K562 (cell line): Measurements from ENCODE around the gene MYOCD. TPM values are rescaled to one million over a fixed set of nuclear protein-coding genes. Genes with fewer than 3 reads are reported as not detected.

Experiments
- ATAC-seq: fragments of 200-7000 bp; cut with Tn5 transposase; 3 replicates; pipeline ENCODE4 v1.9.1; 2020; ENCODE audit warnings: moderate library complexity
- BruUV-seq: library from RNA; stranded (reverse); fragments of 400-500 nt; replicated peaks from 2 replicates; lab custom pipeline; 2021; lab: Mats Ljungman, UMichigan
- CTCF ChIA-PET: fragments of 300-600 bp; formaldehyde crosslinking; extraction: SDS; loops from one replicate; lab custom pipeline; 2021; ENCODE audit warnings: low intra/inter-chr PET ratio; lab: Yijun Ruan, JAX
- POLR2A ChIA-PET: fragments of 300-600, 350-650 bp; sonication (Branson Sonifier 250); formaldehyde crosslinking; extraction: SDS; loops from one replicate; lab custom pipeline; 2021; ENCODE audit warnings: antibody characterized with exemption, inconsistent platforms; lab: Yijun Ruan, JAX
- DNase-seq, 4 experiments: peaks; one replicate each; pipeline versions ENCODE4 v3.0.0 to v3.0.0-alpha.2; 2011 to 2018; ENCODE audit warnings: low spot score in 3 of 4, mixed read lengths in 3 of 4; ENCODE audit errors: extremely low read depth in 1 of 4
- FAIRE-seq: peaks from 2 replicates; lab custom pipeline; 2011; peaks lifted over from hg19 to GRCh38; lab: Jason Lieb, UNC
- H2AFZ ChIP-seq: 2 replicates; pipeline ENCODE4 v1.6.0; 2011; ENCODE audit warnings: low read depth, low read length, control low read depth, inconsistent platforms
- H3K27ac ChIP-seq: fragments of 200-600 bp; 3 replicates; pipeline ENCODE4 v1.8.0; 2011; ENCODE audit warnings: low read depth, mild to moderate bottlenecking, control low read depth, inconsistent platforms, low read length, moderate library complexity, mixed read lengths; ENCODE audit errors: extremely low read depth
- H3K27me3 ChIP-seq, 2 experiments: fragments of 300-600 bp in 1 of 2; 2 replicates in 1 of 2; 3 replicates in 1 of 2; pipeline versions ENCODE4 v1.6.0 to v1.8.0; 2011; ENCODE audit warnings: inconsistent platforms in 2 of 2, low read length in 2 of 2, mild to moderate bottlenecking in 1 of 2, mixed read lengths in 1 of 2, moderate library complexity in 1 of 2; ENCODE audit not compliant: control insufficient read depth in 2 of 2, insufficient read depth in 2 of 2
- H3K36me3 ChIP-seq: fragments of 300-600 bp; 3 replicates; pipeline ENCODE4 v1.8.0; 2011; ENCODE audit warnings: mild to moderate bottlenecking, low read length, inconsistent platforms; ENCODE audit not compliant: control insufficient read depth, insufficient read depth
- H3K4me1 ChIP-seq, 2 experiments: fragments of 200-600 bp in 1 of 2; replicated peaks in 1 of 2; 2 replicates in 1 of 2; 3 replicates in 1 of 2; pipeline versions ENCODE4 v1.5.1 to v1.8.0; 2011; ENCODE audit warnings: inconsistent platforms in 2 of 2, low read length in 2 of 2, mild to moderate bottlenecking in 1 of 2, mixed read lengths in 1 of 2, moderate library complexity in 1 of 2; ENCODE audit not compliant: control insufficient read depth in 2 of 2, insufficient read depth in 2 of 2
- H3K4me2 ChIP-seq: 2 replicates; pipeline ENCODE4 v1.6.1; 2011; ENCODE audit warnings: low read length, control low read depth, inconsistent platforms, mixed read lengths; ENCODE audit not compliant: insufficient read depth
- H3K4me3 ChIP-seq: fragments of 200-600 bp; sonication (generic), shearing (Covaris generic); 2 replicates; pipeline ENCODE4 v1.5.1; 2016; ENCODE audit warnings: control low read depth, inconsistent platforms
- H3K79me2 ChIP-seq: fragments of 200-600 bp; 3 replicates; pipeline ENCODE4 v1.8.0; 2011; ENCODE audit warnings: low read length, inconsistent platforms; ENCODE audit not compliant: control insufficient read depth, insufficient read depth
- H3K9ac ChIP-seq, 2 experiments: 2 replicates each; pipeline versions ENCODE4 v1.6.0 to v1.6.1; 2011; ENCODE audit warnings: low read depth in 2 of 2, low read length in 2 of 2, control low read depth in 1 of 2, inconsistent platforms in 1 of 2, mild to moderate bottlenecking in 1 of 2, mixed read lengths in 1 of 2; ENCODE audit not compliant: insufficient read depth in 1 of 2
- H3K9me1 ChIP-seq: one replicate; pipeline ENCODE4 v1.6.0; 2011; ENCODE audit warnings: inconsistent platforms, mild to moderate bottlenecking, low read length, moderate library complexity; ENCODE audit not compliant: control insufficient read depth, insufficient read depth
- H3K9me3 ChIP-seq: replicated peaks from 2 replicates; pipeline ENCODE4 v1.5.1; 2011; ENCODE audit warnings: low read depth, low read length, inconsistent platforms; ENCODE audit not compliant: control insufficient read depth, insufficient read depth
- H4K20me1 ChIP-seq: replicated peaks from 2 replicates; pipeline ENCODE4 v1.6.1; 2011; ENCODE audit warnings: low read length, inconsistent platforms, mixed read lengths; ENCODE audit not compliant: control insufficient read depth, insufficient read depth
- ILF3 ChIP-seq: fragments of 450-650 bp; IDR thresholded peaks from 2 replicates; pipeline ENCODE4 v1.6.1; 2018; ENCODE audit warnings: antibody characterized with exemption, mild to moderate bottlenecking, moderate library complexity, borderline replicate concordance
- SMARCC2 ChIP-seq: fragments of 450-650 bp; IDR thresholded peaks from 2 replicates; pipeline ENCODE4 v1.6.1; 2017; ENCODE audit warnings: antibody characterized with exemption, moderate library complexity, mild to moderate bottlenecking, low read depth
- YBX1 ChIP-seq: fragments of 450-650 bp; IDR thresholded peaks from 2 replicates; pipeline ENCODE4 v1.7.1; 2016; ENCODE audit warnings: mild to moderate bottlenecking
- ZFPM2 ChIP-seq: fragments of 250-450 bp; sonication (Bioruptor Pico); IDR thresholded peaks from 2 replicates; pipeline ENCODE4 v1.5.1; 2022; ENCODE audit warnings: mild to moderate bottlenecking
- ZNF224 ChIP-seq: sonication (generic); formaldehyde crosslinking; IDR thresholded peaks from 2 replicates; pipeline ENCODE4 v1.8.0; 2022; ENCODE audit warnings: mild to moderate bottlenecking, missing genetic modification reagents
- WGBS: fragments of 100-300 bp; shearing (Covaris generic); methylation state at CpG from one replicate; pipeline ENCODE4 v1.1.6; 2016; ENCODE audit warnings: low coverage, mixed read lengths; ENCODE audit not compliant: insufficient coverage; ENCODE audit errors: missing lambda C conversion rate; 5-methylcytosine and 5-hydroxymethylcytosine counted together
- in situ Hi-C: fragments of 300-500 bp; cut with MboI; formaldehyde crosslinking; loops from 4 replicates; pipeline ENCODE4 v1.15.0; 2018; ENCODE audit warnings: inconsistent platforms, mixed read lengths
- intact Hi-C: fragments of 100-400 bp; cut with micrococcal nuclease; formaldehyde crosslinking; loops from 2 replicates; pipeline ENCODE4 v1.14.2; 2022
- polyA plus RNA-seq, 8 experiments: library from polyadenylated mRNA; depleted of rRNA in 4 of 8; stranded (reverse) in 5 of 8; unstranded in 3 of 8; fragments of >200 nt; fragmentation: Nextera tagmentation in 2 of 8; fragmentation: Illumina TruSeq in 1 of 8; extraction: Ambion mirVana in 2 of 8; extraction: Trizol in 1 of 8; gene quantifications; 2 replicates each; pipeline versions ENCODE4 v1.2.1 to v1.2.3, GENCODE V29; 2011 to 2014; ENCODE audit warnings: inconsistent platforms in 1 of 8, missing spikeins in 1 of 8
- total RNA-seq, 7 experiments: library from RNA; depleted of rRNA in 6 of 7; stranded (reverse); fragments of >200 nt in 6 of 7; fragmentation: Illumina TruSeq in 2 of 7; extraction: Trizol in 2 of 7; gene quantifications; 2 replicates each; pipeline versions ENCODE4 v1.2.1 to v1.2.3, GENCODE V29; 2011 to 2021; ENCODE audit warnings: low replicate concordance in 1 of 7
- TF ChIP-seq, protein P1 (sequence below), 2 experiments: fragments of 450-650 bp; IDR thresholded peaks; 2 replicates each; pipeline ENCODE4 v1.6.1; 2016; ENCODE audit warnings: mild to moderate bottlenecking in 2 of 2, borderline replicate concordance in 1 of 2, low read depth in 1 of 2, moderate library complexity in 1 of 2

Gene MYOCD
- total and polyA plus RNA-seq, 9 of the 15 experiments (the other 6 are each of a cell fraction or from before 2014, with no cell fraction given): not detected

DNA sequence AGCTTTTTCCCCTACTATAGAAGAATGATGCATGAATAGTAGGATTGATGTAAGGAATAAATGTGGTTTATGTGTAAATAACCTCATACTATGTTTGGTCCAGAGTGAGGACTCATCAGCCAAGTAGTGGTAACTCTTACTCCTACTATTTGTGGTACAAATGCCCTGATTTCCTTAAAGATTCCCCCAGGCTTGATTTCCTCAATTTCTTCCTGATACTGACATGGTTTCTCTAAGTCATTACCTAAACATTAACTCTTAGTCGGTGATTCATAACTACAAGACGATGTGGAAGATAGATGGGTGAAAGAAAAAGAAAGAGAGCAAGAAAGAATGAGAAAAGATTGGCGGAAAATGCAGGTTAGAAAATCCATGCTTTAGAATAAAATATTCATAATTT is 17.2 kb upstream of the MYOCD start:
- H3K4me3 ChIP-seq: no peak overlapping the region
- no peak overlapping the region for H3K9ac ChIP-seq
- H4K20me1 ChIP-seq: no peaks in the 10 kb centered on the region
- H3K9me3 ChIP-seq: no peaks in the 10 kb centered on the region
- 0% methylated on average over 3 of the region's 3 CpGs for WGBS
- no peaks in the 10 kb centered on the region for H3K79me2 ChIP-seq
- ChIA-PET POLR2A (no interaction called here), CTCF (no interaction called here)
- TF ChIP-seq SMARCC2: no peak
- no peak for TF ChIP-seq ZNF224 (CRISPR knock-in tag)
- no peak overlapping the region for H3K27ac ChIP-seq
- H3K27me3 ChIP-seq: no peaks in the 10 kb centered on the region
- H3K4me2 ChIP-seq: no peak overlapping the region
- BruUV-seq: no TSS peak
- in situ Hi-C loops: no loop called here
- no peaks in the 10 kb centered on the region for H3K4me1 ChIP-seq
- ATAC-seq: no peak
- no peaks in the 10 kb centered on the region for H3K36me3 ChIP-seq
- no peaks in the 10 kb centered on the region for H3K9me1 ChIP-seq
- FAIRE-seq: no peak
- intact Hi-C loops: no loop called here
- DNase-seq: no peak
- H2AFZ ChIP-seq: no peak overlapping the region

DNA sequence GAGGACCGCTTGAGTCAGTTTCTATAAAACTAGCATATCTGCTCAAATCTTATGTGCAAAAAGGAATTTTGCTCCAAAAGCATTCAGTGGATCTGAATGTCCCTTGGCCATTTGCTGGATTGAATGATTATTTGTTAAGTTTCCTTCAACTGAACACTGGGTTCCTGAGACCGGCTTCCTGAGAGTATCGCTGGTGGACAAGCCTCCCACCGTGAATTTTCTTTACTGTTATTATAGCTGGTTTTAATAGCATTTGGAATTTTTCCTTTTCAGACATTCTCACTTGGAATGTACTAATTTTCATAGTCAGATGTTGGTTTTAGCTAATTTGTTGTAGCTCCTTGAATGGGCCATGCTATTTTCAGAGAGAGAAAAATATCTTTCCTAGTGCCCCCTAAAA is 9.8 kb upstream of the MYOCD start:
- WGBS: 5% methylated on average over 4 of the region's 4 CpGs
- POLR2A ChIA-PET: no interaction called here

More for the DNA sequence above, 9.8 kb upstream of the MYOCD start:
- Histone ChIP-seq H3K27me3 (no peaks in the 10 kb centered on the region), H3K79me2 (no peaks in the 10 kb centered on the region), H3K4me2 (no peak overlapping the region), H3K9me1 (no peaks in the 10 kb centered on the region), H3K36me3 (no peaks in the 10 kb centered on the region), H3K4me1 (no peaks in the 10 kb centered on the region), H4K20me1 (no peaks in the 10 kb centered on the region), H2AFZ (no peak overlapping the region), H3K27ac (no peak overlapping the region), H3K9me3 (no peaks in the 10 kb centered on the region), H3K9ac (no peak overlapping the region), H3K4me3 (no peak overlapping the region)
- no peak for ATAC-seq
- in situ Hi-C loops: no loop called here
- no peak for FAIRE-seq
- no peak for DNase-seq
- intact Hi-C loops: no loop called here
- TF ChIP-seq, protein P1, sequence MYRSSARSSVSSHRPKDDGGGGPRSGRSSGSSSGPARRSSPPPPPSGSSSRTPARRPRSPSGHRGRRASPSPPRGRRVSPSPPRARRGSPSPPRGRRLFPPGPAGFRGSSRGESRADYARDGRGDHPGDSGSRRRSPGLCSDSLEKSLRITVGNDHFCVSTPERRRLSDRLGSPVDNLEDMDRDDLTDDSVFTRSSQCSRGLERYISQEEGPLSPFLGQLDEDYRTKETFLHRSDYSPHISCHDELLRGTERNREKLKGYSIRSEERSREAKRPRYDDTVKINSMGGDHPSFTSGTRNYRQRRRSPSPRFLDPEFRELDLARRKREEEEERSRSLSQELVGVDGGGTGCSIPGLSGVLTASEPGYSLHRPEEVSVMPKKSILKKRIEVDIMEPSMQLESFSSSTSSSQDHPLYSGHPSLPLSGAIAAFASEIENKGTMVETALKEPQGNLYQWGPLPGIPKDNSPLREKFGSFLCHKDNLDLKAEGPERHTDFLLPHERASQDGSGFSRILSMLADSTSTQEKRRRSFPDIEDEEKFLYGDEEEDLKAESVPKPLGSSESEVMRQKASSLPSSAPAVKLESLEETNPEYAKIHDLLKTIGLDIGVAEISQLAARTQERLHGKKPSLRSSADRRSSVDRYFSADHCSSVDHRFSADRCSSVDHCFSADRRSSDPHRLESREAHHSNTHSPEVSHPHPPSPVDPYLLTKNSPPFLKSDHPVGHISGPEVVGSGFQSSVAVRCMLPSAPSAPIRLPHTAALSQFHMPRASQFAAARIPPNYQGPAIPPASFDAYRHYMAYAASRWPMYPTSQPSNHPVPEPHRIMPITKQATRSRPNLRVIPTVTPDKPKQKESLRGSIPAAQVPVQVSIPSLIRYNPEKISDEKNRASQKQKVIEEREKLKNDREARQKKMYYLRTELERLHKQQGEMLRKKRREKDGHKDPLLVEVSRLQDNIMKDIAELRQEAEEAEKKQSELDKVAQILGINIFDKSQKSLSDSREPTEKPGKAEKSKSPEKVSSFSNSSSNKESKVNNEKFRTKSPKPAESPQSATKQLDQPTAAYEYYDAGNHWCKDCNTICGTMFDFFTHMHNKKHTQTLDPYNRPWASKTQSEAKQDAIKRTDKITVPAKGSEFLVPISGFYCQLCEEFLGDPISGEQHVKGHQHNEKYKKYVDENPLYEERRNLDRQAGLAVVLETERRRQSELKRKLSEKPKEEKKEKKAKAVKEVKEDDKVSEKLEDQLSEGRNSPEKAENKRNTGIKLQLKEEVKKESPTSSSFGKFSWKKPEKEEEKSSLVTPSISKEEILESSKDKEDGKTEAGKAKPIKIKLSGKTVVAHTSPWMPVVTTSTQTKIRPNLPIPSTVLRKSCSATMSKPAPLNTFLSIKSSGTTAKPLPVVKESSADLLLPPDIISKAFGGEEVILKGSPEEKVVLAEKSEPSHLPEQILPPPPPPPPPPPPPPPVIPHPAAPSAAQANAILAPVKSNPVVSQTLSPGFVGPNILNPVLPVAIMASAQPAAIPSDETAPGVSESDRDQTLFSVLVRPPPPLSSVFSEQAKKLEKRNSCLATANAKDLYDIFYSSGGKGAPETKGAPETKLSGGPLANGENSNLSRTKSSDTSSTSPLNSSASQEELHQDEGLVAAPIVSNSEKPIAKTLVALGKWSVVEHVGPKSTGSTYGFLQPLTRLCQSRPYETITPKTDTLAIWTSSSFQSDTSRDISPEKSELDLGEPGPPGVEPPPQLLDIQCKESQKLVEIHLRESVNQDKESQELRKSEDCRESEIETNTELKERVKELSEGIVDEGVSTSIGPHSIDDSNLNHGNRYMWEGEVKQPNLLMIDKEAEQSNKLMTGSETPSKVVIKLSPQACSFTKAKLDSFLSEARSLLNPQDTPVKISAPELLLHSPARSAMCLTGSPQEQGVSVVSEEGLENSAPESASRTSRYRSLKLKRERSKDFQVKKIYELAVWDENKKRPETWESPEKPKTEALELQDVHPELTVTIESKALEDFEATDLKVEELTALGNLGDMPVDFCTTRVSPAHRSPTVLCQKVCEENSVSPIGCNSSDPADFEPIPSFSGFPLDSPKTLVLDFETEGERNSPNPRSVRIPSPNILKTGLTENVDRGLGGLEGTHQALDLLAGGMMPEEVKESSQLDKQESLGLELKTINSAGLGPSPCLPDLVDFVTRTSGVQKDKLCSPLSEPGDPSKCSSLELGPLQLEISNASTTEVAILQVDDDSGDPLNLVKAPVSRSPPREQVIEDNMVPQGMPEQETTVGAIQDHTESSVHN (IDR thresholded peaks at IDR 0.05; ENCODE audit: borderline replicate concordance in 1 of 2, low read depth in 1 of 2): no peak
- TF ChIP-seq SMARCC2 (no peak), ZFPM2 (no peak), ILF3 (no peak), YBX1 (no peak)
- CTCF ChIA-PET: no interaction called here
- no TSS peak for BruUV-seq
